ENCODE measurements around the gene MDGA2.
"Not testable (repeated sequence)": the region's sequence is repeated elsewhere in the genome, so short reads cannot be mapped to it uniquely, and the experiment has no call there.

Gene MDGA2

DNA sequence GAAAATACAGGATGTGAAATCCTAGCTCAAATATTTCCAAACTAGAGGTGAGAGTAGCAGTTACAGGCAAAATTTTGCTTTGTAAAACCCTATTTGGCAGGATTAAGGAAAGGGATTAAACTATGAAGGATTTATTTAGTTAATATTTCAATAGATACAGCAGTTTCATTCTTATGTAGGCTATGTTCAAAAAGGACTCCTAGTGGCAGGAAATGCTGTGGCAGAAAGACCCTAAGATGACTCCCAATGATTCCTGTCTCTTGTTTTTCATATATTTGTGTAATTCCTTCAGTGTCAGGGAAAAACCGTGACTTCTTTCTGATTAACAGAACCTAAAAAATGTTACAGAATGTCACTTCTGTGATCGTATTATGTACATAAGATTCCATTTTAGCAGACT lies 724.3 kb downstream of the MDGA2 start:
- DNase-seq (ENCODE audit: low read depth, low spot score): no peak

DNA sequence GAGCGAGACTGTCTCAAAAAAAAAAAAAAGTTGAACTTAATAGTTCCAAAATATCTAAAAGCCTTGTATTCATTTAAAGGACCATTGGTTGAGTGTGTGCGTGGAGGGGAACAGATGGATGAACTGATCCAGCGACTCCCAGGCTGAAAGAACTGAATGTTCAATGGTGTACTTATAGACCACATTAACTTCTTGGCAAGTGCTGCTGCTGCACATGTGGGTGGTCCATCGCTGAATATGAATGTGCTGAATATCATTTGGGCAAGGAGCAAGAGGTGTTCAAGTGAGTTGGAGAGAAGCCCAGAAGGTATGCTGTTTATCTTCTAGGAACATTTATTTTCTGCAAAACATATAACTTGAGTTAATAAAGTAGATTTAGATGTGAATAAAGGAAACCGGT lies 734.8 kb downstream of the MDGA2 start:
- no peak for DNase-seq (ENCODE audit: low read depth, low spot score)

DNA sequence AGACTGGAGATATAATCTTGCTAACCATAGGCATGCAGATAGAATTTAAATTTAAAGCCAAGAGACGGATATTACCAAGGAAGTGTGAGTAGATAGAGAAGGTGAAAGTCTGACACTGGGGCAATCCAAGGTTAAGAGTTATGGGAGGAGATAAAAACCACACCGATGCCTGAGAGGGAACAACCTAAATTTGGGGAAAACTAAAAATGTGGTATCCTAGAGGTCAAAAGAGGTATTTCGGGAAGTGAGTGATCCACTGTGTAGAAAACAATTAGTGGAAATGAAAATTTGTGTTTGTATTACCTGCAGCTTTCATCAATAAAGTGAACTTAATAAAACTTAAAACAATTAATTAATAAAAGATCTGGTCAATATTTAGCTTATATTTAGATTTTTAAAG lies 754.9 kb downstream of the MDGA2 start:
- DNase-seq (ENCODE audit: low read depth, low spot score): no peak

DNA sequence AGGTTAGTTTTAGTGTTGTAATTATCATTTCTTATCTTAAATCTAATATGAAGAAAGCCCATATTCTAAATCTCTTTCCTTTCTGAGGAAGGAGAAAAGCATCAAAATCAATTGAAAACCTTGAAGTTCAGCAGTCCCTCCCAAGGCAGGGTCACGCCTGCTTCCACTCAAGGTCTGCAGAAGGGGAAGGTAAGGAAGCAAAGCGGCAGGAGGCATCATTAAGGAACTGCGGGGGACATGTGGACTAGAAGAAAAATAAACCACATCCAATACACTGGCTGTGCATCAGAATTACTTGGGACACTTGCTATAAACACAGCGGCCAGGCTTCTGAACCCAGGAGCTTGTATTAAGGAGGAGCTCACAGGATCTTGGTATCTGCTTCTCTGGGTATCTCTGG lies 759.9 kb downstream of the MDGA2 start:
- DNase-seq (ENCODE audit: low read depth, low spot score): not testable (repeated sequence)

GRCh38 chr14:46902837-46903236 lies 772.6 kb downstream of the MDGA2 start:
- no peak for DNase-seq (ENCODE audit: low read depth, low spot score)

GRCh38 chr14:46894476-46894875 lies 780.9 kb downstream of the MDGA2 start:
- DNase-seq (ENCODE audit: low read depth, low spot score): no peak

DNA sequence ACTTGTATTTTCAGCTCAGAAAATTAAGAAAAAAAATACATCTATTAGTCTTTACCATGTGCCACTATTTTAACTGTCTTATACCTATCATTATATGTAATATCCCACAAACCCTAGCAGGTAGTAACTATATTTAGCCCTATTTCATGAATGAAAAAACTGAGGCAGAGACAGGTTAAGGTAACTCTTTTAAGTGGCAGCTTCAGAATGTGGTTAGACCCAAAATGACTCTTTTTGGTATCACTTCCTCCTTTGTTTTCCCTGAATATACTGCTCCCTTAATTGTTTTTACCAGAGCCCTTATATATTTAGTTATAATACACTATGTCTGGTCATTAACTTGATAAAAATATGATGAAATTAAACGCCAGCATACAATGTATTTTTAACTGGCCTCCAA lies 788.3 kb downstream of the MDGA2 start:
- no peak for DNase-seq (ENCODE audit: low read depth, low spot score)

DNA sequence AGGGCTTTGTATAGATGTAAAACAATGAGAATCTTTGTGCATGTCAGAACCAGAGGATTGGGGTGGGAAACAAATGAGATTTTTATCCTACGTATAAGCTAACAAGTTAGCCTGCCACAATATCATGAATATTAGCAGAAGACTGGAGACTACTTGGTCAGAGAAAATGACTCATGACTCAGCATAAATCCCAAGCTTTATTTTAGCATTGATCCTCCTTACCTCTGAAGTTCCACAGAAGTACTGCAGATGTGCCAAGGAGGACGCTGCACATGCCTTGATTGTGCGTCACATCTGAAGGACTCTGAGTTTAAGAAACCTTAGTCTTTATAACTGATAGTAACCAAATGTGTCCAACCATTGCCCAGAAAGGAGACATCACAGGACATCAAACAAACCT lies 789.8 kb downstream of the MDGA2 start:
- DNase-seq (ENCODE audit: low read depth, low spot score): no peak

DNA sequence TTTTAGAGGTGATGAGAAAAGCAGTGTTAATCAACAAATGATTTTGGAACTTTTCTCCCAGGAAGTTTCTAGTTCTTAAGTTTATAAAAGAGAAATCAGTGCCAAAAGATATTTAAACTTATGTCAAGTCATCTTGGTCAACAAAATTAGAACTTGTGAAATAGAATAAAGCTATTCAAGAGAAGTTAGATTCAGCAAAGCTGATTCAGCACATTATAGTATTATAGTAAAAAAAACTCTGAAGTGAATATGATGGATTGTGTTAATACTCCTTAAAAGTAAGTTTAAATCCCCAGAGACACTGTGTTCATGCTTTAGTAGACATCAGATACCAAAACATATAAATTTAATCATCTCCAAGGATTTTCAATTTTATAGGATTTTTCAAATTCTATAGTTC lies 813.7 kb downstream of the MDGA2 start:
- no peak for DNase-seq (ENCODE audit: low read depth, low spot score)

DNA sequence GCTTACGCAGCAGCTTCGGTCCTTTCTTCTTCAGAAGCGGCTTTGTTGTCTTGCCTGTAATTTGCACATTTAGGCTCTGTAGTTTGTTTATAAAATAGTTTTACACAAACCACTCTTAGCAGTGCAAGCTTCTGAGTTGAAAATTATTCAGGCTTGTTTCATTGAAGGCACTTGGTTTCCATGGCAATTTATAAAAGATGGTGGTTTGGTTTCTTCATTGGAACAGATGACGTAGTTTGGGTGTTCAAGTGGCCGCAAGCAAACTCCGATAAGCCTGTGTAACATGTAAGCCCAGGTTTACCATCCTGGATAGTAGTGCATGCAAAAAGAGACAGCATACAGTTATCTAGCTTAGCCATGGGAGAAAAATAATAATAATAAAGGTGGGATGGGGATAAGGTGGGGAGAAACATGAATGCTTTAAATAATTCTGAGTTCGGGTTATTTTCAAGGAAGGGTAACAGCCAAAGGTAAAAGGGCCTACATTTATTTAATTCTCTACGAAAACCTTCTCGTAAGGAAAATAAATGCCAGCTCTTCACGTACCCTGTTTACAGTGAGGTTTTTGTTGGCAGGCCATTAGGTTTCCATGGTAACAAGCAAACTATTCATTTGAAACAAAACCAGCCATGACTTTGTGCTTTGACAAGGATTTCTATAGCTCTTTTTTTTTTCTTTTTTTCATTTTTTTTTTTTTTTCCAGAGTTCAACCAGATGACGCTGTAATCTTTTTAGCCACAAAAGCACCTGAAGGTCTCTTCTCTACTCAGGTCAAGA lies 834.3 kb downstream of the MDGA2 start:
- no peak for DNase-seq (ENCODE audit: low read depth, low spot score)

- no peak for DNase-seq (ENCODE audit: low read depth, low spot score)
Measured at GRCh38 chr14:46820291-46820690, 855.1 kb downstream of the MDGA2 start.

DNA sequence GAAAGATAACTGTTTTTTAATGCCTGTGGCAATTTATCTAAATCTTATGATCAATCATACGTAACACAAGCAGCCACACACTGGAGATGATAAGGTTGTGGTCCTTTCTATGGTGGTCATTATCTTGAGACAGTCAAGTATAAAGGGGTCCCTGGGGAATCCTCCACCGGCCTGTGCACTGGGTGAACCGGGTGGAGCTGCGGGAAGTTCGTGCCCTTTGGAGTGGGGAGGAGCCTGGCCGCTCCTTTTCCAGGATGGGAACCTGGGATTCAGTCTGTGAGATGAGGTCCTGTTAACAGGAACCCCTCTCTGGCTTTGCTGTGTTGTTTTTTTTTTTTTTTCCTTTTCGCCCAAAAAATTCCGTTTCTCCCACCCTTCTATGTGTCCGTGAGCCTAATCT lies 856.3 kb downstream of the MDGA2 start:
- DNase-seq (ENCODE audit: low read depth, low spot score): no peak

- DNase-seq (ENCODE audit: low read depth, low spot score): no peak
Measured at GRCh38 chr14:46818147-46818546, 857.3 kb downstream of the MDGA2 start.

- no peak for DNase-seq (ENCODE audit: low read depth, low spot score)
Measured at GRCh38 chr14:46793144-46793543, 882.3 kb downstream of the MDGA2 start.
